Aorta (tissue), 5 donors: ENCODE measurements around the gene INTS4. TPM values are rescaled to one million over a fixed set of nuclear protein-coding genes. Genes with fewer than 3 reads are reported as not detected.
A peak's percentile ranks its signal among the peaks of the same experiment; 100 is the strongest.
"Not testable (repeated sequence)": the region's sequence is repeated elsewhere in the genome, so short reads cannot be mapped to it uniquely, and the experiment has no call there.

ENCODE experiments used
- ATAC-seq: fragments of 200-7000 bp; cut with Tn5 transposase; one replicate; pipeline ENCODE4 v1.9.1; 2022; ENCODE audit warnings: moderate library complexity; ENCODE audit not compliant: low FRiP score
- DNase-seq, 2 donors: peaks; one replicate each; pipeline ENCODE4 v3.0.0-alpha.2; 2020
- H3K27ac ChIP-seq, 2 donors: one replicate each; pipeline ENCODE4 v1.5.1; 2013; ENCODE audit warnings: low read length in 2 of 2, mild to moderate bottlenecking in 2 of 2, moderate library complexity in 2 of 2, control low read depth in 1 of 2, inconsistent platforms in 1 of 2, low read depth in 1 of 2
- H3K27me3 ChIP-seq, 2 donors: one replicate each; pipeline ENCODE4 v1.6.1; 2013; ENCODE audit warnings: control low read depth in 1 of 2, low read length in 1 of 2, mild to moderate bottlenecking in 1 of 2, moderate library complexity in 1 of 2; ENCODE audit not compliant: insufficient read depth in 2 of 2, control insufficient read depth in 1 of 2
- H3K36me3 ChIP-seq, 2 donors: one replicate each; pipeline ENCODE4 v1.6.1; 2013; ENCODE audit warnings: control low read depth in 1 of 2, low read length in 1 of 2, mild to moderate bottlenecking in 1 of 2; ENCODE audit not compliant: insufficient read depth in 2 of 2, control insufficient read depth in 1 of 2
- H3K4me1 ChIP-seq, 2 donors: one replicate each; pipeline ENCODE4 v1.6.1; 2013; ENCODE audit warnings: low read length in 2 of 2, control low read depth in 1 of 2, mild to moderate bottlenecking in 1 of 2, moderate library complexity in 1 of 2; ENCODE audit not compliant: insufficient read depth in 2 of 2, control insufficient read depth in 1 of 2
- H3K4me3 ChIP-seq, 2 donors: one replicate each; pipeline ENCODE4 v1.5.1; 2013; ENCODE audit warnings: low read length in 2 of 2, control low read depth in 1 of 2, mild to moderate bottlenecking in 1 of 2
- H3K9me3 ChIP-seq: one replicate; pipeline ENCODE4 v1.6.1; 2013; ENCODE audit warnings: mild to moderate bottlenecking, low read length; ENCODE audit not compliant: control insufficient read depth
- WGBS, 2 donors: extraction: QIAGEN DNeasy Blood & Tissue Kit; methylation state at CpG; one replicate each; pipeline ENCODE4 v1.1.7; 2013; 5-methylcytosine and 5-hydroxymethylcytosine counted together
- intact Hi-C, 2 donors: fragments of 100-400 bp; cut with DNase I; formaldehyde crosslinking; loops; one replicate each; pipeline versions ENCODE4 v1.14.2 to v1.15.0; 2022
- polyA plus RNA-seq, 2 donors: library from polyadenylated mRNA; stranded (reverse); fragments of 200-250 nt; gene quantifications; one replicate each; pipeline ENCODE4 v1.2.3, GENCODE V29; 2013
- total RNA-seq, 2 donors: library from RNA; stranded (reverse); fragmentation: NEBNext Ultra II Directional; extraction: Animal tissue kit (Norgen Biotek cat#: 25700); gene quantifications; one replicate each; pipeline ENCODE4 v1.2.1, GENCODE V29; 2021
- donor health status: healthy with polysubstance abuse.
- donor health status: Bipolar disorder and iron deficiency.
- donor health status: DM: no; HTN: no; CAD: no.
- donor health status: DM: no; HTN: no; CAD: no.
- donor health status: DM: yes; HTN: yes; CAD: no.

Gene INTS4
- total and polyA plus RNA-seq, 4 donors: 11.6 to 40.2 (median 31.2) TPM

DNA sequence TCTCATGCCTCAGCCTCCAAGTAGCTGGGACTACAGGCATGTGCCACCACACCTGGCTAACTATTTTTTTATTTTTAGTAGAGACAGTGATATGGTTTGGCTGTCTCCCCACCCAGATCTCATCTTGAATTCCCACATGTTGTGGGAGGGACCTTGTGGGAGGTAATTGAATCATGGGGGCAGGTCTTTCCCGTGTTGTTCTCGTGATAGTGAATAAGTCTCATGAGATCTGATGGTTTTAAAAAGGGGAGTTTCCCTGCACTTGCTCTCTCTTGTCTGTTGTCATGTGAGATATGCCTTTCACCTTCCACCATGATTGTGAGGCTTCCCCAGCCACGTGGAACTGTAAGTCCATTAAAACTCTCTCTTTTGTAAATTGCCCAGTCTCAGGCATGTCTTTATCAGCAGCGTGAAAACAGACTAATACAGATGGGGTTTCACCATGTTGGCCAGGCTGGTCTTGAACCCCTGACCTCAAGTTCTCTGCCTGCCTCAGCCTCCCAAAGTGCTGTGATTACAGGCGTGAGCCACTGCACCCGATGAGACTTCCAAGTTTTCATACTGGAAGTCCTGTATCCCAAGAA, 20.6 kb upstream of the INTS4 start:
- ATAC-seq, H3K9me3 ChIP-seq, H3K4me1 ChIP-seq, H3K36me3 ChIP-seq, H3K4me3 ChIP-seq, DNase-seq, H3K27ac ChIP-seq, H3K27me3 ChIP-seq, intact Hi-C loops: not testable (repeated sequence)
- 84 to 87% methylated on average over 6 of the region's 6 CpGs for WGBS, 2 donors

DNA sequence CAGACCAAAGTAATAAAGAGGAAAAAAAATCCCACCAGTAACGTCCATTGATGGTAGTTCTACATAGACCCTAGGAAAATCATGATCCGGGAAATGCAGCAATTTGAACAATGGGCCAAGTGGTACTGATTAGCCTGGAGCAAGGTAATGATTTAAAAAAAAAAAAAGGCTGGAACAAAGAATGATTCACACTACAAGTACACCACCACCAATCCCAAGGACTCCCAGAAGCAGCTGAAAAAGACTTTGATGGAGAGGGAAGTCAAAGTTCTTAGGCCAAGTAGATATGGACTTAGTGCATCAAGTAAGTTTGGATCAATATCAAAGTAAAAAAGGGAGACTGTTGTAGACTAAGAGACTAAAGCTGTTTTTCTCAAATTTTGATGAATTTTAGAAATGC, 16.8 kb upstream of the INTS4 start:
- Histone ChIP-seq H3K36me3 (no peaks in the 10 kb centered on the region), H3K4me3 (no peak overlapping the region), H3K9me3 (no peaks in the 10 kb centered on the region), H3K27ac (no peak overlapping the region), H3K27me3 (no peaks in the 10 kb centered on the region), H3K4me1 (no peaks in the 10 kb centered on the region)
- DNase-seq: no peak
- intact Hi-C loops: no loop called here
- no peak for ATAC-seq
- WGBS, 2 donors: 87 to 94% methylated on average over 2 of the region's 2 CpGs

DNA sequence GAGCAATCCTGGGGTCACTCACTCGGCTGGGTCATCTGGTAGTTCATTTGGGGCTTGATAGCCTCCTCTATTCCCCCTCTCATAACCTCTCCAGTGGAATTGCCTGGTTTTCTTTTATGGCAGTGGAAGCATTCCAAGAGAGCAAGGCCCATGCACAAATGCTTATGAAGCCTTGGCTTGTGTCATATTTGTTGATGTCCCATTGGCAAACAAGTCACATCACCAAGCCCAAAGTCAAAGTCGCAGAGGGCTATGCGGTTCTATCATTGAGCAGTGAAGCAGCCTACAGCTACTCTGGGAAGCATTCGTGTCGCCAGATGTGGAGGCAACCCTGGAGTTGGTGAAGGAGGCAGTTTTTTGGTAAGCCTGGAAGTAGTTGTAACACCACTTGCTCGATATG, 16.3 kb upstream of the INTS4 start:
- Histone ChIP-seq H3K9me3 (no peaks in the 10 kb centered on the region), H3K4me3 (no peak overlapping the region), H3K27me3 (no peaks in the 10 kb centered on the region), H3K36me3 (no peaks in the 10 kb centered on the region), H3K4me1 (no peaks in the 10 kb centered on the region), H3K27ac (no peak overlapping the region)
- 95 to 98% methylated on average over 6 of the region's 6 CpGs for WGBS, 2 donors
- ATAC-seq (no peak), DNase-seq (no peak)
- intact Hi-C loops: no loop called here

DNA sequence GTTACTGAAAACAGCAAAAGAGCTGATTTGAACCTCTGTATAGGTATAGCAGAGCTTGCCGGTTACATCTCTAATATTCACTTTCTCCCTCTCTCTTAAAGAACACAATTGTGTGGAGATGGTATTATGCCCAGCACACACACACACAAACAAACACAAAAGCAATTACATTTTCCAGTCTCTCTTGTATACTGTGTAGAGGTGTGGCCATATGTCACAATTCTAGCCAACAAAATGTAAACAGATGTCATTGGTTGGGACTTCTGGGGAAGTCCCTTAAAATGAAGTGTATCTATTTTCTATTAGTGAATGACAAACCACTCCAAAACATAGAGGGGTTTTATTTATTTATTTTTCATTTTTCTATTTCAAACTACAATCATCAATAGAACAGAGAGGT, 15.8 kb upstream of the INTS4 start:
- ATAC-seq (no peak), DNase-seq (no peak)
- Histone ChIP-seq H3K36me3 (no peaks in the 10 kb centered on the region), H3K27ac (no peak overlapping the region), H3K4me3 (no peak overlapping the region), H3K27me3 (no peaks in the 10 kb centered on the region), H3K4me1 (no peaks in the 10 kb centered on the region), H3K9me3 (no peaks in the 10 kb centered on the region)
- 95 to 97% methylated on average over 1 of the region's 1 CpG for WGBS, 2 donors
- intact Hi-C loops: no loop called here

DNA sequence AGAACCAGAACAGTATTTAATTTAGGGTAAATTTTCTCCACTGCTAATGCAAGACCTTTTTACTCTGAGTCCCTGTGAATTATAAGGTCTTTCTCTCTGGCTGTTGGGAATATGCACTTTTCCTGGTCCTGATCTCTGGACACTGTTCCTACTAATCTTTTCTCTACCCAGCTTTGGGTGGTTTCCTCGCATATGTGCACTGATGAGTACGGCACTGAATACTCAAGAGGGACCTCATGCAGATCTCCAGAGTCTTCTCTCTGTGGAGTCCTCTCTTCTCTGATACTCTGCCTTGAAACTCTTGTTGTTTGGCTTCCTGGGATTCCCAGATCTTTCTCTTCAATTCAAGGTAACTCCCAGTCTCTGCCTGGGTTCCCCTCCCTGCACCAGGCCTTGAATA, 14.6 kb upstream of the INTS4 start:
- Histone ChIP-seq H3K4me1 (no peaks in the 10 kb centered on the region), H3K27me3 (no peaks in the 10 kb centered on the region), H3K4me3 (no peak overlapping the region), H3K36me3 (no peaks in the 10 kb centered on the region), H3K9me3 (no peaks in the 10 kb centered on the region), H3K27ac (no peak overlapping the region)
- no peak for ATAC-seq
- intact Hi-C loops: no loop called here
- no peak for DNase-seq
- whole genome bisulfite sequencing, 2 donors: 95 to 96% methylated on average over 2 of the region's 2 CpGs

DNA sequence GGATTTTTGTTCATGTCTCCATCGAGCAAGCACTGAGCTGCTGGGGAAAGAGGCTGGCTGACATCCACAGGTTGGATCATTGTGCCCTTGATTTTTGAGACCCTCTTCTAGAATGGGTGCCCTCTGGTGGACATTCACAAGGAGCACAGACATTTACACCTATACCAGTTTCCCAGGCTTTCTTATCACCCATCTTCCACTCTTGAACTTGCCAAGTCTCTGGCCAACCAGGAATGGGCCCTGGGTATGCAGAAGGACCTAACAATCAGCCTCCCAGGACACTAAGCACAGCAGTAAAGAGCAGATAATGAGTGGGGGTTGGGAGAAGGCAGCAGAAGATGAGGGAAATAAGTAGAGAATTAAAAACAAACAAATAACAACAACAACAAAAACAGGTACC, 5.7 kb upstream of the INTS4 start:
- intact Hi-C loops: no loop called here
- H3K9me3 ChIP-seq: no peaks in the 10 kb centered on the region
- ATAC-seq: no peak
- no peak overlapping the region for H3K4me3 ChIP-seq
- H3K27ac ChIP-seq: no peak overlapping the region
- 0% methylated on average over 1 of the region's 1 CpG for WGBS, 2 donors
- no peaks in the 10 kb centered on the region for H3K4me1 ChIP-seq
- H3K27me3 ChIP-seq: no peaks in the 10 kb centered on the region
- no peak for DNase-seq
- H3K36me3 ChIP-seq: no peaks in the 10 kb centered on the region

DNA sequence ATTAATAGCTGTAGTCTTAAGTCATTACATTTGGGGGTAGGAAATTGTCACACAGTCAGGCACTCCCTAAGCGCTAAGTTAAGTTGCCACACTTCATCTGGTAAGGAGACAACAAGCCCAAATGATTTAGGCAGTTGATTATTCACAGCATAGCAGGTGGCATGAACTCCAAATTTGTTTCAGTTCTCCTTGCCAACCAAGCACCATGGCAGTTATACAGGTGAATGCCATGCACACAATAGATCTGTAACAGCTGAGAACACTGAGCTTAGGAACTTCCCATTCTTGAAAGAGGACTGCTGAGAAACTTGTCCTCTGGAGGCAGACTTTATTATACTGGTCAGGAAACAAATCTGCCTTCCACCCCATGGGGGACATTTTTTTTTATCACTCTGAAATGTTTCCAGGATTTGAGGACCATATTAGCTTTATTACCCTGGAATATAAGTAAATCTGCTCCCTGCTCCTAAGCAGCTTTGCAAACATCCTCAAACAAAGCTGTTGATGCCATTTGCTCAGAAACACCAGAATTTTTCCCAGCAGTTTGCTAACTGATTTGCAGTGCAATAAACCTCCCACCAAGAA, 5.1 kb upstream of the INTS4 start:
- Histone ChIP-seq H3K9me3 (no peaks in the 10 kb centered on the region), H3K36me3 (no peaks in the 10 kb centered on the region), H3K27ac (no peak overlapping the region), H3K4me3 (no peak overlapping the region), H3K4me1 (no peaks in the 10 kb centered on the region), H3K27me3 (no peaks in the 10 kb centered on the region)
- WGBS, 2 donors: 97 to 99% methylated on average over 1 of the region's 1 CpG
- ATAC-seq (no peak), DNase-seq (no peak)
- intact Hi-C loops: loop anchor here (5.0 to 10.0 kb wide), 3 partner anchors 43 to 175 kb away; partner anchors contain the start of genes AAMDC (in 1 of the 2) and RSF1 (in 1 of the 2)

DNA sequence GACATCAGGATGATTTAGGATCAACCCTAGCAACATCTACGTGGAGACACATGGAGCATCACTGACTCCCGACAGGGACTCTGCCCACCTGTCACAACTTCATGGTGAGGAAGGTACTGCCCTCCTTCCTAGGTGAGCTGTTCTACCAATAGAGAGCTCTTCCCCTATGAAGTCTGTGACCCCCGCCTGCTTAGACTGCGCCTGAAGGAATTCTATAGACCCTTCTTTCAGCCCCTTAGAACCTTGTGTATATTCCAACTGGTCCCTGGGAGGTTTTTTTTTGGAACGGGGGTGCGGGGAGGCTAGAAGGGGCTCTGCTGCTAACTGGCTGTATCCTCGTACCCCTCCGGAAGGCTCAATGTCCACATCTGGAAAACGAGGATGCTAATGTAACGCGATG, 566 bp downstream of the INTS4 start:
- no peak for DNase-seq
- H3K27me3 ChIP-seq: no peaks in the 10 kb centered on the region
- no peak overlapping the region for H3K27ac ChIP-seq
- 3 to 4% methylated on average over 11 of the region's 11 CpGs for WGBS, 2 donors
- peak overlapping the region; percentile 79 to 97 for H3K4me3 ChIP-seq
- H3K9me3 ChIP-seq: no peaks in the 10 kb centered on the region
- no peaks in the 10 kb centered on the region for H3K4me1 ChIP-seq
- ATAC-seq: no peak
- intact Hi-C loops: loop anchor here (1.0 to 10.0 kb wide), 2 partner anchors 169 to 173 kb away; partner anchors contain the start of genes AAMDC (in 2 of the 2) and RSF1 (in 1 of the 2)
- H3K36me3 ChIP-seq: peaks cover 0 to 4% of the 10 kb centered on the region in 2 donors

DNA sequence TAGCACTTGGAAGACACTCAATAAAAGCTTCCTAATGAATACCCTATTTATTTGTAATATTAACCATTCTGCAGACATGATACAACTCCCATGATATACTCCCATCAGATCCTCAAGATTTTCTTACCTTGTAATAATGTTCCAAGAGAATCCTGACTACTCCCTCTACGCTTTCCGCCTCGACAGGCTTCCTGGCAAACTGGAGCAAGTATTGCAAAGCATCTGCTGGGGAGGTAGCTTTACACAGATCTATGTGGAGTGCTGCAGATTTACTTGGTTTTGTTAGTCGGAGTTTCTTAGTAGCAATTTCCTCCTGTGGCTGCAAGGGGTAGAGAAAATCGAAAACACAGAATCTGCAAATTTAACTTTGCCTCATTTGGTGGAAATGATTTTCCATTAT, 3.5 kb downstream of the INTS4 start:
- ATAC-seq: no peak
- no peak for DNase-seq
- H3K36me3 ChIP-seq: peaks cover 0 to 8% of the 10 kb centered on the region in 2 donors

More for the DNA sequence above, 3.5 kb downstream of the INTS4 start:
- no peak overlapping the region for H3K27ac ChIP-seq
- H3K27me3 ChIP-seq: no peaks in the 10 kb centered on the region
- H3K4me3 ChIP-seq: no peak overlapping the region
- intact Hi-C loops: loop anchor here in 1 of 2 donors (10.0 kb wide), 1 partner anchor 166 kb away; the partner anchor contains the start of genes AAMDC and RSF1
- no peaks in the 10 kb centered on the region for H3K9me3 ChIP-seq
- no peaks in the 10 kb centered on the region for H3K4me1 ChIP-seq
- 88 to 89% methylated on average over 5 of the region's 5 CpGs for WGBS, 2 donors
